NCI-H226 (cell line): ENCODE measurements around the gene TST.
"Not testable (repeated sequence)": the region's sequence is repeated elsewhere in the genome, so short reads cannot be mapped to it uniquely, and the experiment has no call there.

ENCODE experiments used
- DNase-seq: peaks from one replicate; pipeline ENCODE4 v3.0.0-alpha.2; 2015

TST gene

GRCh38 chr22:37012956-37013355, 6.3 kb downstream of the TST start:
- no peak for DNase-seq

- no peak for DNase-seq
These were observed 6.9 kb downstream of the TST start for GRCh38 chr22:37012262-37012904.

DNA sequence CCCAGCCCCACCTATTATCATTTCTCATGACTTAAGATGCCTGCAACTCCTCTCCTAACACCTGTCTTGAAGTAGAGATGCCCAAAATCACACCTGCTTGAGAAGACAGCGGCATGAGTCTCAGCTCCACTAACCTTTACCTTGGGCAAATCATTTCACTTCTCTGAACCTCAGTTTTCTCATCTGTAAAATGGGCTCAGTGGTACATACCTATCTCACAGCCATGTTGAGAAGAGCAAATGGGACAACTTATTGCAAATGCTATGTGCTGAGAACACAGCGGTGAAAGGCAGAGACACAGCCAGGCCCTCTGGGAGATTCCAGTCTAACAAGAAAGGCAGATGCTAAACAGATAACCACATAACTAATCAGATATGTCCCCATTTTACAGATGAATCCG, 7.8 kb downstream of the TST start:
- DNase-seq, result no peak

- no peak for DNase-seq
These were observed 8.3 kb downstream of the TST start for GRCh38 chr22:37010976-37011375.

DNA sequence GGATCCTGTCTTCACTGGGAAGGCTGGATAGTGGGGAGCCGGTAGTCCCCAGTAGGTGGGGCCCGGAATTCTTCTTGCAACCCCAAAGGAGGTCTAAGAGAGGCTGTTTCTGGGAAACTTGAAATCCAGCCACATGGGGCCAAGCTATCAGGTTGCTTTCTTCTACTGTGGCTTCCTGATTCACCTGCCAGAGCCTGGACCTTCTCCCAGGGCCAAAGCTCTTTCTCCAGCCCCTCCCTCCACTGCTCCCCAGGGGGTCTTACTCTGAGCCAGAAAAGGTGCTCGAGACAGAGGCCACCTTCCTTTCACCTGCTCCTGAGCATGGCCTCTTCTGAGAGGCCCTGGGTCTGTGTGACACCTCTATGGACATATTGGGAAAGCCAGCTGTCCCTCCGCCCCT, 9.1 kb downstream of the TST start:
- no peak for DNase-seq

GRCh38 chr22:37009490-37009889, 9.8 kb downstream of the TST start:
- DNase-seq, result no peak

DNA sequence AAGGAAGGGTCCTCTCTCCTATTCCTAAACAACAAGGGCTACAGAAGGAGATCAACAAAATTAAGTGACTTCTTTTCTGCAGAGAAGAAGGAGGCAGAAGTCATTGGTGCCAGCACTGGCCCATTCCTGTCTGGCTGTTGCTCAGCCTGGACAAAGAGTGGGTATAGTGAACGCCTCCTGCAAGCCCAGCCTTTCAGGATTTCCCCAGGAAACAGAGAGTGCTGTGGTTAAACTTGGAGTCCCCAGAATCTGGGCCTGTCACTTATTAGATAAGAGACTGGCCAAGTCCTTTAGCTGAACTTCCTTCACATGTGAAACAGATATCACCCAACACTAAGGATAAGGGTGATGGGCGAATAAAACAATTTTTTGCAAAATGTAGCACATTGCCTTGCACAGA, 10.9 kb downstream of the TST start:
- no peak for DNase-seq

- DNase-seq, result no peak
These were observed 11.6 kb downstream of the TST start for GRCh38 chr22:37007651-37008050.

GRCh38 chr22:37002633-37003032, 16.6 kb downstream of the TST start:
- DNase-seq, result no peak

DNA sequence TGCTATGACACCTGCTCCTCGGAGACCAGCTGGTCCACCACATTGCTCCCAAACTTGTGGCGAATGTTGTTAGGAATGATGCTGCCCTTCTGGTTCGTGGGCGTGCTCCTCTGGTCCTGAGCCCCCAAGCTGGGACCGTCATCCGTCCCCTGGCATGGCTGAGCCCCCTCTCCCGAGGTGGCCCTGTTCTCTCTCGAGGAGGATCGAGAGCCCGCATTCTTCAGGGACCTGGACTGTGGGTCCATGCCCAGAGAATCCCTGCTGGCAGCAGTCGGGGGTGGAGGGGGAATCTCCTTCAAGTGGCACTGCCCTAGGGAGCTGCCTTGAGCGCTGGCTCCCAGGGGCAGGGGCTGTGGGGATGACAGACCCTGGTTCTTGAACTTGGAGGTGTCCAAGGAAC, 17.4 kb downstream of the TST start:
- DNase-seq, result no peak

DNA sequence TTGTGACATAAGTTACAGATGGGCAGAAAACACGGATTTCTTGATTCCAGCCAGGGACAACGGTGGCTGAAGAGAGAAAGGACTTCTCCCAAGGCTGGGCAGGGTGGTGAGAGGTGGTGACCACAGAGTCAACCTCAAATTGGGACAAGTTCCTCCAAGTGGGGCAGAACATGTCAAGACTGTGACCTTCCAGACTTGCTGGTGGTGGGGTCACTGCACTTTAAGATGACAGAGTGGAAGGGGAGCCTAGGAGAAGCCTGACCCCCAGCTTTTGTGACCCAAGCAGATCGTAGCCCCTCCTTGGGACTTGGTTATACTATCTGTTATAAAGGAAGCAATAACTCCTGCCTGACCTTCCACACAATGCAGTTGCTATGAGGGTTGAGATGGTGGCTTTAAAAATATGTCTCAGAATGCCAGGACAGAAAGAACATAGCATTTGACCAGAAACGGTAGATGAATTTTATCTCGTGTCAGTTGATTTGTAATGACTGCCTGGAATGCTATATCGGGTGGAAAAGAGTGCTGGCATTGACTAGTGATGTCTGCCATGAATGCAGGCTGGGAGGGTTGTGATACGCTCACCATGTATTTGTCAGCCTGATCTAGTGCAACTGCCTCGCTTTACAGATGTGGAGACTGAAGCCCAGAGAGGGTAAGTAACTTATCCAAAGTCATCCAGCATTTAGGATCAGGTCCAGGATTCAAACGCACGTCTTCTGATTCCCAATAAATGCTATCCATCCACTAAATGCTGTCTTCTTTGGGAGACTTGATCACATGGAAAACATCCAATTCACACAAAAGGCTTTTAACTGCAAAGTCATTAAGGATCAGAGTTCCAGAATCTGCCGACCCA, 18.3 kb downstream of the TST start:
- DNase-seq, result no peak

DNA sequence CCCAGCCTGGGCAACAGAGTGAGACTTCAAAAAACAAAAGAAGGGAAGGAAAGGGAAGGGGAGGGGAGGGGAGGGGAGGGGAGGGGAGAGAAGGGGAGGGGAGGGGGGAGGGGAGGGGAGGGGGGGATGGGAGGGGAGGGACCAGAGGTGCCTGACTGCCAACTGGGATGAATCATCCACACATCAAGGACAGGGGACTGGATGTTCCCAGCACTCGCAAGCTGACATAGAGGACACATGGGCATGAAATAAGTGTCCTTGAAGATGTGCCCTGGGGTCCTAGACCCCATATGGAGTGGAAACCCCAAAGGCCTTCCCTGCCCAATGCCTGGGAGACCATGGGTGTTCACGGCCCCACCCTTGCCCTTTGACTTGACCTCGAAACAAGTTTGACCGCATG, 19.8 kb downstream of the TST start:
- no peak for DNase-seq

DNA sequence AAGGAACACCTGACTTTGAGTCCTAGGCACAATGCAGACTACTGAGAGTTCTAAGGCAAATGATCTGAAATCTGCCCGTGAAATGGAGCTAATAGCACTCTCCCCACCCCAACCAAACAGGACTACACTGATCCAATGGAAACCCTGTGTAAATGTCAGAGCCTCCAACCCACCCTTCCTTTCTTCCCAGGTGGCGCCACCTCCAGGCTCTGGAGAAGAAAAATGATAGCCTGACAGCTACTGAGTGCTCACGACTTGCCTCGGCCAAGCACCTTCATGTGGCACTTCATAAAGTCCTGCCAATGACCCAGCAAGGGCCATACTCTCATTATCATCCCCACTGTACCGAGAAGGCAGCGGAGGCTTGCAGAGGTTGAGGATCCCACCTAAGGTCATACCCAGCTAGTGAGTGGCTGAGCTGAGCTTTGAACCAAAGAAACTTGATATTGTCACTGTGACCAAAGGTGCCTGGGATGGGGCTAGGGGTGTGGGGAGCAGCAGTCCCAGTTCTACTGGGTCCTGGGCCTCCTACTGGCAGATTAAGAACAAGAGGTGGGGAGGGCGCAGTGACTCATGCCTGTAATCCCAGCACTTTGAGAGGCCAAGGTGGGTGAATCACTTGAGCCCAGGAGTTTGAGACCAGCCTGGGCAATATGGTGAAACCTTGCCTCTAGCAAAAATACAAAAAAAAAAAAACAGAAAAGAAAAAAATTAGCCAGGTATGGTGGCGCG, 20.5 kb downstream of the TST start:
- DNase-seq, result peak; percentile 8

DNA sequence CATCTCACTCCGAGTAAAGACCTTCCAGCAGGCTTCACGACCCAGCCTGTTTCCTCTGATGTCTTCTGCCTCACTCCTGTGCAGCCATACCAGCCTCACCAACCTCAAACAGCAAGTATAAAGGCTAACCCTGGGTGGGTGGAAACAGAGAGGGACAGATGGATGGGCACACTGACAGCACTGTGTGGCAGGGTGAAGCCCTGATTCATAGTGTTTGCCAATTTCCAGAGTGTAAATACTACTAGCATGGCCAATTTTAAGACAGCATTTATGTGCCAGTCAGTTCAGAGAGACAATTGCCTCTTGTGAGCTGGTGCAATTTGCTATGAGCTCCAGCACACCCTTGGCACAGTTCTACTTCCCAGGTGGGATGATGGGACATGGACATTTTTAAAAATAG, 21.5 kb downstream of the TST start:
- DNase-seq, result no peak

- no peak for DNase-seq
These were observed 28.0 kb downstream of the TST start for GRCh38 chr22:36991206-36991605.

DNA sequence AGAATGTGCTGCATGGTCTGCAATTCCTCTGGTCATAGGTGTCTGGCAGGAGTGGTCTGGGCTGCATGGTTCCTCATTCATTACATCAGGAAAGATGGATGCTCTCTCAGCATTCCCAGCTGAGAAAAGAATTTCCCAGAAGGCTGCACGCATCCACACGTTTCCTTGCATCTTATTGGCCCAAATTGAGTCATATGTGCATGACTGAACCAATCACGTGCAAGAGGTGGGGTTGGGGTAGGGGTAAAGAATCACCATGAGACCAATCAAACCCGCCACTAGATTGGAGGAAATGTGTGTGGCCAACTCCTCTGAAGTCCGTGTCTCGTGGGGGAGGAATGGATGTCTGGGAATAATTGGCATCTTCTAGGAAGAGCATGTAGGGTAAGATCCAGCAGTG, 28.8 kb downstream of the TST start:
- no peak for DNase-seq

DNA sequence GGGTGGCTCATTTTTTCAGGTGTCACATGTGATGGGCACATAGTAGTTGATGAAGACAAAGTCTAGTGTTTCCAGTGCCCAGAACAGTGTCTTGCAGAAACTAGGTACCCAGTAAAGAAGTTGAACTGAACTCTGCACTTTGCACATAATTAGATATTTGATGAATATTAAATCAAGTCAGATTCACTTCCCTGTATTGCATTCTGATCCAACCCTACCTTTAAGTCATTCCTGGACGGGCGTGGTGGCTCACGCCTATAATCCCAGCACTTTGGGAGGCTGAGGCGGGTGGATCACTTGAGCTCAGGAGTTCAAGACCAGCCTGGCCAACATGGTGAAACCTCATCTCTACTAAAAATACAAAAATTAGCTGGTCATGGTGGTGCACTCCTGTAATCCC, 30.2 kb downstream of the TST start:
- DNase-seq, result not testable (repeated sequence)

- no peak for DNase-seq
These were observed 31.0 kb downstream of the TST start for GRCh38 chr22:36988075-36988832.

DNA sequence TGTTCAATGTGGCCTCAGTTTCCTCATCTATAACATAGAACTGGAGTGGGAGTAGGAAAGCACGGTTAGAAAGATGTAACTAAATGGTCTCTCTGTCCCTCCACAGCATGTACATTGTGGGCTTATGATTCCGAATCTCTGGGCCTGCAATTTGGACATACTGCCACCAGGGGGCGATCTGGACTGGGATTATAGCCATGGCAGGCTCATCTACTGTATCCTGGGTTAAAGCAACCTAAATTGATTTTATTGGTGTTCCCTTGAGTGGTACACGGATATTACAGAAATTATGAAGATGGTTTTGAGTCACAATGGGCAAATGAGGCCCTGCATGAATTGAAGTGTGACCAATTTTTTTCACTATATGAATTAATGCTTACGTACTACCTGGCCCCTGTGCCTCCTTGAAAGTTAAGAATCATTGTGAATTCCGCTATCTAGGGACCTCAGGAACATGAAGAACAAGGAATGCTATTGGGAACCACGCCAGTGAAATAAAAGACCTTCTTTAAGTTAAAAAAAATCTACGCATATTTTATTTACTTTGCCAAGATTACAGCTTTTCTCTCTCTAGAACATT, 32.9 kb downstream of the TST start:
- no peak for DNase-seq

DNA sequence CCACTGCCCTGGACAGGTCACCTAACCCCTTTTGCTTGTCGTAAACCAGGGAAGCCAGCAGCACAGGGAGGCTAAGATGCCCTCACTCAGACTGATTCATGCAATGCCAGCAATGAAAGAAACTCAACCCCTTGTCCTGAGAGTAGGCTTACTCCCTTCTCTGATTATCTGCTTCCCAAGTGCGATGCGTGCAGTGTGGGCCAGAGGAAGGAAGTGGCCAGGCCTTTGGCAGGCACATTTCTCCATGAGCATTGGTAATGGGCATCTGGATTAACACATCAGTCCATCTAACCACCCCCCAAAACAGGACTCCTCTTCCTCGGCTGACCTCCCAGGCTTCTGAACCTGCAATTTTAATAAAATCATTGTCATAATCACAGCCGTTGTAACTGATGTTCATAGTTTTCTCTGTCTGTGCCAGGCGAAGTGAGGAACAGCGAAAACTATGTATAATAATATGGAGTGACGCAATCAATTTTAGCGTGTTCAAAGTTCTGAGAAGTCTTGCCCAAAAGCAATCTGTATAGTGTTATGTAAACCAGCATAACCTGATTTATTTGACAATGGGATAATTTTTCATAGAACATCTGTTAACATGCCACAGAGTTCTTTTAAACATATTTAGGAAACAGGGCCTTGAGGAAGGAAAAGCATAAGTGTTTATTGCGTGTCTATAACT, 33.9 kb downstream of the TST start:
- no peak for DNase-seq

- DNase-seq, result no peak
These were observed 37.1 kb downstream of the TST start for GRCh38 chr22:36982136-36982535.

DNA sequence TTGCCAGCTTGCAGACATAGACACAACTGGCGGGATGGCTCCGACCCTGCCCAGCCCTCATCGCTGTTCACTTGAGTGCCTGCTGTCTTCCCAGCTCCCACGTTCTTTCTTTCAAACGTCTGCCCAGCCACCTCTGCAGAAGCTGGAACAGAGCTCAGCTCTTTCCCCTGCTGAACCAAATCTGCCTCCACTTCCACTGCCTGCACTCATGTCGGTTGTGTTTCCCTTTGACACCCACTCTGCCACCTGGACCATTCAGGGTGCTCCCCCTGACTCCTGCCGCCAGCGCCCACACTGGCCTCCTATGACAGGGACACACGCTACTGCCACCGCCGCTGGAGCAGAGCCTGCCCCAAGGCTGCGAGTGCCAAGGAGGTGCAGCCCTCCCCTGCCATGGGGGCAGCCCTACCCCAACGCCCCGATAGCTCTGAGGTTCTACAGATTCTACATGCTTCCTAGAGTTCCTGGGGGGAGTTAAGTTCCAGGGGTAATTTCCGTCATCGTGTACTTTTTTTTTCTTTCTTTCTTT, 37.9 kb downstream of the TST start:
- no peak for DNase-seq
